Measurements from ENCODE around the gene C9orf85. TPM values are rescaled to one million over a fixed set of nuclear protein-coding genes. Genes with fewer than 3 reads are reported as not detected.

C9orf85 gene
- total RNA-seq, 1 experiment from 2014 or later: 20.2 TPM

GRCh38 chr9:71886015-71886414, 25.4 kb upstream of the C9orf85 start:
- Mint-ChIP-seq H3K4me3 (no peak overlapping the region), H3K4me1 (peaks cover 41% of the 10 kb centered on the region), H3K27ac (no peak overlapping the region), H3K36me3 (peaks cover 36% of the 10 kb centered on the region), H3K27me3 (ENCODE audit: low read depth) (no peaks in the 10 kb centered on the region), H3K9me3 (peaks cover 16% of the 10 kb centered on the region)
- ChIA-PET POLR2A (no interaction called here), CTCF (no interaction called here)
- DNase-seq (ENCODE audit: low spot score) (no peak), ATAC-seq (no peak)
- TF ChIP-seq FOXK1 (CRISPR knock-in tag; IDR thresholded peaks at IDR 0.05): no peak
- no peak for TF ChIP-seq RELA (CRISPR knock-in tag; IDR thresholded peaks at IDR 0.05; ENCODE audit: borderline replicate concordance)
- TF ChIP-seq ZNF423 (CRISPR knock-in tag; IDR thresholded peaks at IDR 0.05): no peak
- TF ChIP-seq ZNF138 (CRISPR knock-in tag; conservative IDR thresholded peaks at IDR 0.05): no peak
- no peak for TF ChIP-seq ATF2 (CRISPR knock-in tag; IDR thresholded peaks at IDR 0.05; ENCODE audit: borderline replicate concordance, low read depth)
- no peak for TF ChIP-seq CDX4 (CRISPR knock-in tag; IDR thresholded peaks at IDR 0.05; ENCODE audit: borderline replicate concordance)
- TF ChIP-seq ZNF263 (CRISPR knock-in tag; IDR thresholded peaks at IDR 0.05; ENCODE audit: low read depth): no peak
- TF ChIP-seq MAX (CRISPR knock-in tag; IDR thresholded peaks at IDR 0.05): no peak
- TF ChIP-seq ESRRA (CRISPR knock-in tag; IDR thresholded peaks at IDR 0.05; ENCODE audit: borderline replicate concordance): no peak
- no peak for TF ChIP-seq NFE2L1 (CRISPR knock-in tag; IDR thresholded peaks at IDR 0.05)
- TF ChIP-seq ATF6 (CRISPR knock-in tag; IDR thresholded peaks at IDR 0.05): no peak
- no peak for TF ChIP-seq MYBL2 (CRISPR knock-in tag; IDR thresholded peaks at IDR 0.05)
- TF ChIP-seq ZSCAN18 (CRISPR knock-in tag; IDR thresholded peaks at IDR 0.05): no peak
- TF ChIP-seq SMAD4 (CRISPR knock-in tag; IDR thresholded peaks at IDR 0.05): no peak
- no peak for TF ChIP-seq ZMAT4 (CRISPR knock-in tag; IDR thresholded peaks at IDR 0.05)
- no peak for TF ChIP-seq ZNF232 (CRISPR knock-in tag; IDR thresholded peaks at IDR 0.05)
- TF ChIP-seq TEAD4 (CRISPR knock-in tag; IDR thresholded peaks at IDR 0.05): no peak
- TF ChIP-seq ZNF121 (CRISPR knock-in tag; IDR thresholded peaks at IDR 0.05): no peak
- no peak for TF ChIP-seq ZBTB21 (CRISPR knock-in tag; IDR thresholded peaks at IDR 0.05; ENCODE audit: borderline replicate concordance)

- Mint-ChIP-seq H3K9me3 (peaks cover 16% of the 10 kb centered on the region), H3K27ac (no peak overlapping the region), H3K4me1 (peaks cover 41% of the 10 kb centered on the region), H3K4me3 (no peak overlapping the region), H3K27me3 (ENCODE audit: low read depth) (no peaks in the 10 kb centered on the region), H3K36me3 (peaks cover 36% of the 10 kb centered on the region)
- TF ChIP-seq ZNF121 (CRISPR knock-in tag; IDR thresholded peaks at IDR 0.05): peak; percentile 68; the same call in 1 of the 2 replicates
- TF ChIP-seq EMX1 (CRISPR knock-in tag; IDR thresholded peaks at IDR 0.05): no peak
- no peak for ATAC-seq
- ChIA-PET CTCF (no interaction called here), POLR2A (interaction anchor here (0.6 kb wide), 1 partner anchor 25 kb away, joined by 3 read pairs; the partner anchor contains the start of genes ABHD17B and C9orf85)
- DNase-seq (ENCODE audit: low spot score): no peak
Measured at GRCh38 chr9:71886541-71886940, 24.9 kb upstream of the C9orf85 start.

Data from WTC11 (cell line).